Measurements from ENCODE around the gene STN1.

DNA sequence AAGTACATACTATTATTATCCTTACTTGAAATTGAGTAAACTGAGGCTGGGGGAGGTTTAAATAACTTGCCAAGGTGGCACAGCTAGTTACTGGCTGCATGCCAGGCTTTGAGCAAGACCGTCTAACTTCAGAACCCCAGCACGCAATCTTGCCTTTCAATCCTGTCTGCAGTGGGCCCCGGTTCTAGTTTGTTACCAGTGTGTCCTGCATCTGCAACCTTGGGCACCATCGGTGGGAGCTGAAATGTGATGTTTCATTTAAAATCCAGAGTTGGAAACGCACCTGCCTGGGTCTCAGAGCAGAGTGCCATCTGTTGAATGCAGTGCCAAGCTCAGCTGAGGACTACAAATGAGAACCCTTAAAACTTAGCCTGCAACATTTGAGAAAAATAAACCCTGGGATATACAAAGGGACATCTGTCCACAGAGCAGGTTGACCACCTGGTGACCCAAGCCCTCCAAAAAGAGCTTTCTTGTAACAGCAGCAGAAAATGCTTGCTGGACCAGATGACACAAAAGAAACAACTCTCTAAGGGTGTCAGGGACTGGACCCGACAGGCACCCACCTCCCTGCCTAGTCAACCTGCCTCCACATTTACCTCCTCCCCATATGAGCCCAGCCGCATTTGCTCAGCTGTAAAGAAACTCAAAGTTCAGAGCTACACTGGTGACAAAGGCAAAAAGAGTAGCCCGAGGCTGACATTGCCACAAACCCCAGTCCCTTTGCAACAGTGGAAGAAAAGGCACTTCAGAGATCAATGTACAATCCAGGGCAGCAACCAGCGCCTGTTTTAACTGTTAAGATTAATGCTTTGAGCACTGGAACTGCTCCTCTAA, 64.3 kb downstream of the STN1 start:
- TF ChIP-seq, protein P1, sequence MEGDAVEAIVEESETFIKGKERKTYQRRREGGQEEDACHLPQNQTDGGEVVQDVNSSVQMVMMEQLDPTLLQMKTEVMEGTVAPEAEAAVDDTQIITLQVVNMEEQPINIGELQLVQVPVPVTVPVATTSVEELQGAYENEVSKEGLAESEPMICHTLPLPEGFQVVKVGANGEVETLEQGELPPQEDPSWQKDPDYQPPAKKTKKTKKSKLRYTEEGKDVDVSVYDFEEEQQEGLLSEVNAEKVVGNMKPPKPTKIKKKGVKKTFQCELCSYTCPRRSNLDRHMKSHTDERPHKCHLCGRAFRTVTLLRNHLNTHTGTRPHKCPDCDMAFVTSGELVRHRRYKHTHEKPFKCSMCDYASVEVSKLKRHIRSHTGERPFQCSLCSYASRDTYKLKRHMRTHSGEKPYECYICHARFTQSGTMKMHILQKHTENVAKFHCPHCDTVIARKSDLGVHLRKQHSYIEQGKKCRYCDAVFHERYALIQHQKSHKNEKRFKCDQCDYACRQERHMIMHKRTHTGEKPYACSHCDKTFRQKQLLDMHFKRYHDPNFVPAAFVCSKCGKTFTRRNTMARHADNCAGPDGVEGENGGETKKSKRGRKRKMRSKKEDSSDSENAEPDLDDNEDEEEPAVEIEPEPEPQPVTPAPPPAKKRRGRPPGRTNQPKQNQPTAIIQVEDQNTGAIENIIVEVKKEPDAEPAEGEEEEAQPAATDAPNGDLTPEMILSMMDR (IDR thresholded peaks at IDR 0.05), result no peak
- no peak for TF ChIP-seq POLR2A (IDR thresholded peaks at IDR 0.05)

Measured in testis (tissue), 2 donors.